K562 (cell line): ENCODE results near the gene CHDH.

Experiments used
- CBX5 ChIP-seq: IDR thresholded peaks from 2 replicates; pipeline ENCODE4 v1.6.1; 2014; ENCODE audit warnings: low read depth, borderline replicate concordance
- CTCF ChIP-seq, 3 experiments: IDR thresholded peaks in 2 of 3; conservative IDR thresholded peaks in 1 of 3; 2 replicates each; pipeline ENCODE4 v1.5.1; 2011 to 2012; ENCODE audit warnings: low read length in 3 of 3, mild to moderate bottlenecking in 3 of 3, control low read depth in 2 of 3, improper control_type of control experiment in 1 of 3, inconsistent platforms in 1 of 3, low read depth in 1 of 3, mixed read lengths in 1 of 3, moderate library complexity in 1 of 3; ENCODE audit not compliant: insufficient read depth in 2 of 3
- NRF1 ChIP-seq, 2 experiments: fragments of 450-650 bp; IDR thresholded peaks in 1 of 2; conservative IDR thresholded peaks in 1 of 2; 2 replicates each; pipeline ENCODE4 v1.6.1; 2014; ENCODE audit warnings: mild to moderate bottlenecking in 2 of 2
- POLR2A ChIP-seq: fragments of 450-650 bp; conservative IDR thresholded peaks from 2 replicates; pipeline ENCODE4 v1.6.1; 2016
- RAD21 ChIP-seq, 2 experiments: fragments of 250-450 bp in 1 of 2; fragments of 450-650 bp in 1 of 2; sonication (Bioruptor Pico) in 1 of 2; formaldehyde crosslinking in 1 of 2; IDR thresholded peaks in 1 of 2; conservative IDR thresholded peaks in 1 of 2; 2 replicates each; pipeline versions ENCODE4 v1.4.0 to v1.8.0; 2020 to 2022; ENCODE audit warnings: mild to moderate bottlenecking in 2 of 2, moderate library complexity in 1 of 2
- REST ChIP-seq, 2 experiments: fragments of 450-650 bp; formaldehyde crosslinking in 1 of 2; IDR thresholded peaks; 2 replicates each; pipeline versions ENCODE4 v1.4.0 to v1.6.1; 2014 to 2020; ENCODE audit warnings: mild to moderate bottlenecking in 2 of 2, borderline replicate concordance in 1 of 2, low read depth in 1 of 2
- STAG1 ChIP-seq: sonication (generic); formaldehyde crosslinking; IDR thresholded peaks from 2 replicates; pipeline ENCODE4 v1.5.0; 2020; ENCODE audit warnings: missing genetic modification reagents, borderline replicate concordance
- TBP ChIP-seq: optimal IDR thresholded peaks from 2 replicates; pipeline ENCODE3; 2011; ENCODE audit warnings: low read depth, low read length, improper control_type of control experiment
- U2AF2 ChIP-seq: fragments of 200-400 bp; formaldehyde crosslinking; optimal IDR thresholded peaks from 2 replicates; pipeline ENCODE3; 2017; ENCODE audit warnings: low read depth, mild to moderate bottlenecking, low read length
- ZBTB8A ChIP-seq: fragments of 450-650 bp; IDR thresholded peaks from 2 replicates; pipeline ENCODE4 v1.6.1; 2018; ENCODE audit warnings: mild to moderate bottlenecking, moderate library complexity; ENCODE audit not compliant: partially characterized antibody

- TF ChIP-seq U2AF2 (no peak), POLR2A (no peak), ZBTB8A (no peak), REST (IDR thresholded peaks at IDR 0.05; ENCODE audit: borderline replicate concordance) (no peak), REST (CRISPR knock-in tag; IDR thresholded peaks at IDR 0.05; ENCODE audit: low read depth) (no peak), STAG1 (no peak), RAD21 (CRISPR knock-in tag; conservative IDR thresholded peaks at IDR 0.05 in 1 of 2, IDR thresholded peaks at IDR 0.05 in 1 of 2) (no peak), CTCF (IDR thresholded peaks at IDR 0.05 in 2 of 3, conservative IDR thresholded peaks at IDR 0.05 in 1 of 3; ENCODE audit: insufficient read depth in 2 of 3, low read depth in 1 of 3, low read length in 3 of 3) (no peak), TBP (no peak), NRF1 (conservative IDR thresholded peaks at IDR 0.05 in 1 of 2, IDR thresholded peaks at IDR 0.05 in 1 of 2) (no peak), CBX5 (no peak)
Measured at GRCh38 chr3:53828581-53828980, 17.6 kb downstream of the CHDH start.
